Smooth muscle cell of bladder (primary cell): Measurements from ENCODE around the gene ACLY. TPM values are rescaled to one million over a fixed set of nuclear protein-coding genes. Genes with fewer than 3 reads are reported as not detected.

ENCODE experiments used
- total RNA-seq: library from RNA; depleted of rRNA; stranded (reverse); fragments of >200 nt; gene quantifications from 2 replicates; pipeline ENCODE4 v1.2.3, GENCODE V29; 2014

ACLY gene
- 260 and 291 TPM in 2 replicates for total RNA-seq

GRCh38 chr17:41918314-41919164, at the start of gene ACLY:
Gene ACLY (minus strand): TSS chr17:41918951. CDS start chr17:41913873, 5,078 bp downstream.

GRCh38 chr17:41966463-41967140, 47.9 kb upstream of the ACLY start, which contains the start of gene CNP:
Gene CNP (plus strand): TSS chr17:41966795. CDS start chr17:41966885, 90 bp downstream.

DNA sequence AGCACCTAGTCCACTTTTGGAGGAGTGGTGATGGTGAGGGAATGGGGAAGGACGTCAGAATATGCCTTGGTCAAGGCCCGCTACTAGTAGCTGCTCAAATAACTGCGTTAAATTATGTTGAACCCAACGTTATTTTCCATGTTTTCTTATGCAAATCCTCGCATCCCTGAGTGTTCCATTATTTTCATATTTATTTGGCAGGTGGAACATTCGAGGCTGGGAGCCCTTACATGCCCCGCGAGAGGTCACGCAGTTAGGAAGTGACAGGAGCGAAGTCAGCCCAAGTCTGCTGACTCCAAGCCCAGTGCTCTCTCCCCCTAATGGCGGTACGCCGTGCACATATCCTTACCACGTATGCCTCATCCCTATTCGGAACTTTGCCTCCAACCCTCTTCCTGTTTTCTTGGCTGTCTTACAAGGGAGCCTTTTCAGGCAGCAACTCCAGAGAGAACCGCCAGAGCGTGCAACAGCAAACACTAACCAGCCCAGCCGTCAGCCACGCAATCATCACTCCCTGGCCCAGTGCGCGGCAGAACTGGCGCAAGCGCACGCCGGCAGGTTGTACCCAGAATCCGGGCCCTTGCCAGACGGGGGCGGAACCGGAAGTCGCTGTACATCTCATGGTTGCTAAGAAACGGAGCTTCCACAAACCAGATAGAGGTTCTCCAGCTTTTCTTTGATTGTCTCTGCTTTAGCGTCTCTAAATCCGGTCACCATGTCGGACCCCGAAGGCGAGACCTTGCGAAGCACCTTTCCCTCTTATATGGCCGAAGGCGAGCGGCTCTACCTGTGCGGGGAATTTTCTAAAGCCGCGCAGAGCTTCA, 11.5 kb upstream of the ACLY start, which contains the start of gene ODAD4:
TSS of gene ODAD4 (plus strand) at position 609 of the 824 bp plus-strand sequence. CDS start at position 716, 107 bp downstream.

DNA sequence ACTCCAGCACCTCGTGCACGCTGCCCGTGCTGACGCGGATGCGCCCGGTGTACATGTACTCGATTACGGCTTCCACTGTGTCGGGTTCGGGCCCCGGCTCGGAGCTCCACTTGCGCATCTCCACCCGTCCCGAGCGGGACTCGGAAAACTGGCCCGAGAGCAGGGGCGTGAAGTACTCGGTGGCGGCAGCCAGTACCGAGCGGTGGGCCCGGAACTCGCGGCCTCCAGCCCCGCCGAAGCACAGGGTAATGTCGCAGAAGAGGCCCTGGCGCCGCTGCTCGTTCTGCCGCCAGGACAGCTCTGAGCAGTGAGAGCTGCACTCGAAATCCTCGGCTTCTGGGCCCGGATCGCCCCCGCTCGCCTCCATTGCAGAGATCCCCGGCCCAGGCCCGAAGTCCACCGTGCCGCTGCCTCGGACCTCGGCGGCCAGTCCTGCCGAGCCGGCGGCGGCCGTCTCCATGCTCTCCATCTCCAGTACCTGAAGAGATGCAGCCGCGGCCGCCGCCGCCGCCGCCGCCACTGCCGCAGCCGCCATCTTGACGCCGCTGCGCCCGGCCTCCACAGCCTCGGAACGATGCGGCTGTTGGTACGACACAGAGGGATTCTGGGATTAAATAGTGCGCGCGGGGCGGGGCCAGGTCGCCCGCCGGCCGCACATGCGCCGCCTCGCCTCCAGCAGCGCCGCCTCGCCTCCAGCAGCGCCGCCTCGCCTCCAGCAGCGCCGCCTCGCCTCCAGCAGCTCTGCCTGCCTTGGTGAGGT, 53.7 kb downstream of the ACLY start, which contains the start of gene KLHL11:
TSS of gene KLHL11 (minus strand) at position 588 of the 760 bp plus-strand sequence. CDS start at position 535, 53 bp downstream.

GRCh38 chr17:41837761-41838538, 80.8 kb downstream of the ACLY start, which contains the start of gene KLHL10:
Gene KLHL10 (plus strand): TSS chr17:41837825. CDS start chr17:41837933, 108 bp downstream.

DNA sequence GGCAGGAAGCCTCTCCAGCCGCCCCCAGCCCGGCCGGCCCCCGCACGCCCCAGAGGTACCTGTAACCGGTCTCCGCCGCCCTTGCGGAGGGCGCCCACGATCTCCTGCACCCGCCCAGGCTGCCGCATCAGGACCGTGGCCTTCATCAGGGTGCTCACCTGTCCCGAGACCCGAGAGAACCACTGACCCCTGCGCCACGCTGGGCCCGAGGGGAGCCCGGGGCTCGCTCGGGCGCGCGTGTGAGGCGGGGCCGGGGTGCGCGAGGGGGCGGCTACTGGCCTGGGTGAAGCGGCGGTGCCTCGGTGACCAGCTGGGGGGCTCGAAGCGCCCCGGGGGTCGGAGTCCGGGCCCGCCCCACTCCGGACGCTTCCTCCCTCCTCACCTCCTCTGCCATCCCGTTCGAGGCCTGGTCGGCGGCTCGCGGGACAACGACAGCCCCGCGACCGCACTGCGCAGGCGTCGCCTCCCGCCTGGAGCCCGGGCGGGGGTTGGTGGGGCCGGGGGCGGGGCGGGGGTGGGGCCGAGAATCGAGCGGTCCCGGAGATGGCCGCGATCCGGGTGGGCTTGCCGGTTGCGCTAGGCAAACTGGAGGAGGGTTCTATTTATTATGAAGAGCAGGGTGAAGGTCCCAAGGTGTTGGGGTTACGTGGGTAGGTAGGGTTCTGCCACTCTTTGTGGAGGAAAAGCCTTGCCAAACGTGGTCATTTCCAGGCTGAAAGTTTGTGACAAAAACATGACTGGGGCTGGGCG, 82.8 kb downstream of the ACLY start, which contains the start of gene NT5C3B:
TSS of gene NT5C3B (minus strand) at position 433 of the 750 bp plus-strand sequence. CDS start at position 394, 39 bp downstream.

Other genes with a start within 250 kb of the ACLY start
- gene EIF1, start 230.1 kb downstream of the ACLY start, total RNA-seq, result 90.0 and 97.9 TPM in 2 replicates
- not detected in 2 replicates for gene GAST, start 206.6 kb downstream of the ACLY start, total RNA-seq
- gene HAP1, start 184.3 kb downstream of the ACLY start, total RNA-seq, result under 0.01 and 0.18 TPM in 2 replicates
- gene JUP, start 132.2 kb downstream of the ACLY start, total RNA-seq, result 13.8 and 14.1 TPM in 2 replicates
- gene P3H4, start 107.0 kb downstream of the ACLY start, total RNA-seq, result 86.2 and 106 TPM in 2 replicates
- 293 and 454 TPM in 2 replicates for gene FKBP10, start 105.9 kb downstream of the ACLY start, total RNA-seq
- 78.4 and 83.1 TPM in 2 replicates for gene NT5C3B, start 82.7 kb downstream of the ACLY start, total RNA-seq
- gene KLHL10, start 81.1 kb downstream of the ACLY start, total RNA-seq, result 0.43 and 0.55 TPM in 2 replicates
- 26.0 and 26.2 TPM in 2 replicates for gene KLHL11, start 53.5 kb downstream of the ACLY start, total RNA-seq
- gene ODAD4, start 11.7 kb upstream of the ACLY start, total RNA-seq, result 0.74 and 1.1 TPM in 2 replicates
- 50.9 and 64.7 TPM in 2 replicates for gene CNP, start 47.8 kb upstream of the ACLY start, total RNA-seq
- gene DNAJC7, start 98.5 kb upstream of the ACLY start, total RNA-seq, result 69.9 and 78.6 TPM in 2 replicates
- 19.2 and 23.9 TPM in 2 replicates for gene NKIRAS2, start 101.1 kb upstream of the ACLY start, total RNA-seq
- 0.09 and 0.14 TPM in 2 replicates for gene C17orf113, start 131.7 kb upstream of the ACLY start, total RNA-seq
- under 0.01 TPM in 1 of 2 replicates, not detected in the other for gene ZNF385C, start 179.5 kb upstream of the ACLY start, total RNA-seq
- 9.8 and 10.5 TPM in 2 replicates for gene DHX58, start 193.8 kb upstream of the ACLY start, total RNA-seq
- 3.8 and 7.1 TPM in 2 replicates for gene KAT2A, start 202.4 kb upstream of the ACLY start, total RNA-seq
- gene HSPB9, start 203.9 kb upstream of the ACLY start, total RNA-seq, result not detected in 2 replicates
- 53.9 and 58.8 TPM in 2 replicates for gene RAB5C, start 236.0 kb upstream of the ACLY start, total RNA-seq